GM12878 (cell line): Measurements from ENCODE around the gene PIGU. TPM values are rescaled to one million over a fixed set of nuclear protein-coding genes. Genes with fewer than 3 reads are reported as not detected.

Experiments
- ATAC-seq: fragments of 200-7000 bp; cut with Tn5 transposase; 3 replicates; pipeline ENCODE4 v1.9.1; 2020; ENCODE audit warnings: mild to moderate bottlenecking, moderate library complexity
- BruUV-seq: library from RNA; stranded (reverse); fragments of 400-500 nt; replicated peaks from 2 replicates; lab custom pipeline; 2021; lab: Mats Ljungman, UMichigan
- CTCF ChIA-PET: fragments of 300-600 bp; sonication (Branson Sonifier 250); formaldehyde crosslinking; extraction: SDS; loops from one replicate; lab custom pipeline; 2021; ENCODE audit warnings: inconsistent platforms; lab: Yijun Ruan, JAX
- POLR2A ChIA-PET: fragments of 350-600 bp; formaldehyde crosslinking; extraction: SDS; loops from one replicate; lab custom pipeline; 2021; ENCODE audit warnings: inconsistent platforms; lab: Charles Lee
- RAD21 ChIA-PET: fragments of 300-600 bp; sonication (Branson Sonifier 250); formaldehyde crosslinking; loops from one replicate; lab custom pipeline; 2023; ENCODE audit warnings: antibody characterized with exemption; ENCODE audit not compliant: unreplicated experiment; lab: Charles Lee
- SMC1A ChIA-PET: fragments of 300-600 bp; sonication (Branson Sonifier 250); formaldehyde crosslinking; loops from one replicate; lab custom pipeline; 2023; ENCODE audit not compliant: unreplicated experiment, uncharacterized antibody; lab: Charles Lee
- DNase-seq: peaks from one replicate; pipeline ENCODE4 v3.0.0-alpha.2; 2011; ENCODE audit warnings: low read depth, low spot score
- FAIRE-seq: peaks from 3 replicates; lab custom pipeline; 2011; peaks lifted over from hg19 to GRCh38; lab: Jason Lieb, UNC
- H2AFZ ChIP-seq: 2 replicates; pipeline ENCODE4 v1.6.0; 2011; ENCODE audit warnings: low read depth, low read length, control low read depth; ENCODE audit not compliant: control insufficient read depth
- H3K27ac ChIP-seq: 2 replicates; pipeline ENCODE4 v1.5.1; 2011; ENCODE audit warnings: control low read depth; ENCODE audit not compliant: control insufficient read depth, insufficient read depth
- H3K27me3 ChIP-seq, 2 experiments: replicated peaks in 1 of 2; 2 replicates each; pipeline versions ENCODE4 v1.6.0 to v1.6.1; 2011; ENCODE audit warnings: low read length in 1 of 2; ENCODE audit not compliant: control insufficient read depth in 2 of 2, insufficient read depth in 2 of 2
- H3K36me3 ChIP-seq, 2 experiments: 2 replicates each; pipeline ENCODE4 v1.5.1; 2011; ENCODE audit warnings: low read length in 1 of 2; ENCODE audit not compliant: control insufficient read depth in 2 of 2, insufficient read depth in 2 of 2
- H3K4me1 ChIP-seq: 2 replicates; pipeline ENCODE4 v1.6.1; 2011; ENCODE audit warnings: mild to moderate bottlenecking, low read length, moderate library complexity, mixed read lengths; ENCODE audit not compliant: control insufficient read depth, insufficient read depth
- H3K4me2 ChIP-seq: 2 replicates; pipeline ENCODE4 v1.6.0; 2011; ENCODE audit warnings: control low read depth; ENCODE audit not compliant: control insufficient read depth, insufficient read depth
- H3K4me3 ChIP-seq: fragments of 200-600 bp; sonication (generic); 2 replicates; pipeline ENCODE4 v1.5.1; 2016
- H3K79me2 ChIP-seq: 2 replicates; pipeline ENCODE4 v1.6.0; 2011; ENCODE audit warnings: low read length; ENCODE audit not compliant: control insufficient read depth, insufficient read depth
- H3K9ac ChIP-seq: 2 replicates; pipeline ENCODE4 v1.8.0; 2011; ENCODE audit warnings: low read length, control low read depth, mixed read lengths; ENCODE audit not compliant: control insufficient read depth, insufficient read depth
- H3K9me3 ChIP-seq: replicated peaks from 3 replicates; pipeline ENCODE4 v1.5.1; 2011; ENCODE audit warnings: mild to moderate bottlenecking, low read length; ENCODE audit not compliant: control insufficient read depth, insufficient read depth
- H4K20me1 ChIP-seq: 2 replicates; pipeline ENCODE4 v1.6.0; 2011; ENCODE audit not compliant: control insufficient read depth, insufficient read depth
- BCL11A ChIP-seq: IDR thresholded peaks from 2 replicates; pipeline ENCODE4 v1.6.1; 2011; ENCODE audit warnings: low read depth, low read length
- CTCF ChIP-seq, 3 experiments: IDR thresholded peaks in 2 of 3; conservative IDR thresholded peaks in 1 of 3; 2 replicates each; pipeline ENCODE4 v1.5.1; 2011; ENCODE audit warnings: low read depth in 3 of 3, low read length in 3 of 3, mild to moderate bottlenecking in 3 of 3, control low read depth in 2 of 3, moderate library complexity in 2 of 3, inconsistent platforms in 1 of 3, mixed read lengths in 1 of 3; ENCODE audit not compliant: control insufficient read depth in 2 of 3, insufficient read depth in 1 of 3; ENCODE audit errors: extremely low read depth in 1 of 3
- E2F8 ChIP-seq: fragments of 450-650 bp; IDR thresholded peaks from 2 replicates; pipeline ENCODE4 v1.6.1; 2018; ENCODE audit warnings: mild to moderate bottlenecking, low read depth, moderate library complexity; ENCODE audit not compliant: partially characterized antibody
- EGR1 ChIP-seq, 2 experiments: IDR thresholded peaks; 1 replicate in 1 of 2; 2 replicates in 1 of 2; pipeline ENCODE4 v1.6.1; 2011 to 2012; ENCODE audit warnings: low read depth in 2 of 2, low read length in 2 of 2, borderline replicate concordance in 1 of 2, mild to moderate bottlenecking in 1 of 2, moderate library complexity in 1 of 2
- KDM1A ChIP-seq: fragments of 200-600 bp; sonication (generic); IDR thresholded peaks from 2 replicates; pipeline ENCODE4 v1.6.1; 2016; ENCODE audit warnings: borderline replicate concordance
- MAX ChIP-seq: IDR thresholded peaks from 2 replicates; pipeline ENCODE4 v1.6.1; 2012; ENCODE audit warnings: low read depth, low read length, improper control_type of control experiment
- MTA2 ChIP-seq: fragments of 450-650 bp; IDR thresholded peaks from 2 replicates; pipeline ENCODE4 v1.6.1; 2016; ENCODE audit warnings: low read depth, mild to moderate bottlenecking, moderate library complexity
- POLR2A ChIP-seq: IDR thresholded peaks from 2 replicates; pipeline ENCODE4 v1.6.1; 2011; ENCODE audit warnings: low read depth, mild to moderate bottlenecking, low read length
- POLR2AphosphoS2 ChIP-seq: IDR thresholded peaks from 2 replicates; pipeline ENCODE4 v1.6.1; 2011; ENCODE audit warnings: low read depth, mild to moderate bottlenecking, low read length, improper control_type of control experiment, moderate library complexity
- RAD21 ChIP-seq: IDR thresholded peaks from 2 replicates; pipeline ENCODE4 v1.6.1; 2011; ENCODE audit warnings: mild to moderate bottlenecking, low read depth, low read length, moderate library complexity; ENCODE audit not compliant: insufficient read depth
- RBBP5 ChIP-seq: fragments of 200-600 bp; sonication (generic); conservative IDR thresholded peaks from 2 replicates; pipeline ENCODE4 v1.6.1; 2016
- SMC3 ChIP-seq: IDR thresholded peaks from 2 replicates; pipeline ENCODE4 v1.6.1; 2011; ENCODE audit warnings: low read length, improper control_type of control experiment, borderline replicate concordance
- SUZ12 ChIP-seq: fragments of 200-600 bp; sonication (generic); IDR thresholded peaks from one replicate; pipeline ENCODE4 v1.6.1; 2018; ENCODE audit warnings: antibody characterized with exemption, mild to moderate bottlenecking; ENCODE audit not compliant: unreplicated experiment
- TARDBP ChIP-seq: IDR thresholded peaks from 2 replicates; pipeline ENCODE4 v1.6.1; 2016; ENCODE audit warnings: borderline replicate concordance
- WGBS: methylation state at CpG from one replicate; pipeline ENCODE4 v1.1.6; 2016; ENCODE audit warnings: low lambda C conversion rate; ENCODE audit not compliant: insufficient replicate concordance, insufficient coverage; ENCODE audit errors: missing lambda C conversion rate; 5-methylcytosine and 5-hydroxymethylcytosine counted together
- in situ Hi-C: fragments of 300-500 bp; cut with MboI; formaldehyde crosslinking; loops from 9 replicates; pipeline ENCODE4 v1.14.3; 2018; ENCODE audit warnings: mixed read lengths
- intact Hi-C: fragments of 100-400 bp; cut with micrococcal nuclease; formaldehyde crosslinking; loops from one replicate; pipeline ENCODE4 v1.14.2; 2022; ENCODE audit not compliant: unreplicated experiment
- polyA plus RNA-seq, 11 experiments: library from polyadenylated mRNA; depleted of rRNA in 4 of 11; unstranded in 6 of 11; stranded (reverse) in 5 of 11; fragments of >200 nt; fragmentation: Nextera tagmentation in 4 of 11; fragmentation: Illumina TruSeq in 1 of 11; extraction: Ambion mirVana in 4 of 11; extraction: Trizol in 1 of 11; gene quantifications; 1 replicate in 1 of 11; 2 replicates in 10 of 11; pipeline versions ENCODE4 v1.2.1 to v1.2.3, GENCODE V29; 2011 to 2016; ENCODE audit warnings: inconsistent platforms in 2 of 11, missing spikeins in 2 of 11, low read depth in 1 of 11
- total RNA-seq, 4 experiments: library from RNA; depleted of rRNA in 3 of 4; stranded (reverse); fragments of >200 nt in 3 of 4; fragmentation: Illumina TruSeq in 1 of 4; extraction: Trizol in 1 of 4; gene quantifications; 2 replicates each; pipeline versions ENCODE4 v1.2.1 to v1.2.3, GENCODE V29; 2013 to 2021
- TF ChIP-seq, protein P1 (sequence below): IDR thresholded peaks from 2 replicates; pipeline ENCODE4 v1.6.1; 2011; ENCODE audit warnings: borderline replicate concordance, low read depth, mild to moderate bottlenecking, moderate library complexity, low read length; ENCODE audit not compliant: insufficient read depth, poor library complexity, severe bottlenecking

PIGU gene
- total and polyA plus RNA-seq, 10 of the 15 experiments (the other 5 are each of a cell fraction or from before 2014, with no cell fraction given), result 4.1 to 88.2 (median 25.0) TPM

GRCh38 chr20:34536798-34537394, 140.0 kb downstream of the PIGU start:
- H3K27ac ChIP-seq, result no peak overlapping the region
- H4K20me1 ChIP-seq, result no peaks in the 10 kb centered on the region
- FAIRE-seq, result no peak
- no peaks in the 10 kb centered on the region for H3K79me2 ChIP-seq
- peak; percentile 60 for ATAC-seq
- intact Hi-C loops, result loop anchor here (5.0 kb wide), 1 partner anchor 230 kb away; no protein-coding TSS in a partner anchor
- peaks cover 4% of the 10 kb centered on the region; the same call in 1 of the 2 replicates for H3K4me1 ChIP-seq
- DNase-seq, result no peak
- H3K9me3 ChIP-seq, result no peaks in the 10 kb centered on the region
- POLR2A ChIA-PET, result interaction anchor here (1.1 kb wide), 1 partner anchor 233 kb away, joined by 3 read pairs; no protein-coding TSS in a partner anchor
- WGBS, result 99% methylated on average over 10 of the region's 10 CpGs
- BruUV-seq, result no TSS peak
- CTCF ChIA-PET, result interaction anchor here (1.0 to 5.7 kb wide), 3 partner anchors 44 to 232 kb away, joined by 3 to 68 read pairs (median 11); no protein-coding TSS in a partner anchor
- no peak for TF ChIP-seq MAX
- TF ChIP-seq POLR2A, result peak; percentile 47; the same call in 1 of the 2 replicates
- TF ChIP-seq POLR2AphosphoS2, result no peak
- TF ChIP-seq BCL11A, result no peak
- no peak for TF ChIP-seq SUZ12
- TF ChIP-seq, protein P1, sequence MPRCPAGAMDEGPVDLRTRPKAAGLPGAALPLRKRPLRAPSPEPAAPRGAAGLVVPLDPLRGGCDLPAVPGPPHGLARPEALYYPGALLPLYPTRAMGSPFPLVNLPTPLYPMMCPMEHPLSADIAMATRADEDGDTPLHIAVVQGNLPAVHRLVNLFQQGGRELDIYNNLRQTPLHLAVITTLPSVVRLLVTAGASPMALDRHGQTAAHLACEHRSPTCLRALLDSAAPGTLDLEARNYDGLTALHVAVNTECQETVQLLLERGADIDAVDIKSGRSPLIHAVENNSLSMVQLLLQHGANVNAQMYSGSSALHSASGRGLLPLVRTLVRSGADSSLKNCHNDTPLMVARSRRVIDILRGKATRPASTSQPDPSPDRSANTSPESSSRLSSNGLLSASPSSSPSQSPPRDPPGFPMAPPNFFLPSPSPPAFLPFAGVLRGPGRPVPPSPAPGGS, result no peak
- peak; percentile 31 to 50 (median 35); a peak in 4 of 6 replicates for TF ChIP-seq CTCF (IDR thresholded peaks at IDR 0.05 in 2 of 3, conservative IDR thresholded peaks at IDR 0.05 in 1 of 3; ENCODE audit: control insufficient read depth in 2 of 3, extremely low read depth in 1 of 3, insufficient read depth in 1 of 3, low read depth in 3 of 3, low read length in 3 of 3)
- no peak for TF ChIP-seq E2F8
- TF ChIP-seq RAD21, result peak; percentile 57
- TF ChIP-seq EGR1 (IDR thresholded peaks at IDR 0.05; ENCODE audit: borderline replicate concordance in 1 of 2, low read depth in 2 of 2, low read length in 2 of 2), result 0 out of 3 replicates have a peak, but pooled peaks of 1 of the 2 experiments have one; percentile 5
- TF ChIP-seq SMC3, result peak; percentile 34; the same call in 1 of the 2 replicates
- no peak for TF ChIP-seq TARDBP
- no peak for TF ChIP-seq RBBP5
- no peak for TF ChIP-seq MTA2
- TF ChIP-seq KDM1A, result no peak
- H3K36me3 ChIP-seq, result peaks cover 22 to 31% of the 10 kb centered on the region in 2 experiments
- in situ Hi-C loops, result loop anchor here (5.0 kb wide), 1 partner anchor 230 kb away; no protein-coding TSS in a partner anchor
- SMC1A ChIA-PET, result interaction anchor here (0.9 to 5.7 kb wide), 2 partner anchors 170 to 233 kb away, joined by 3 to 50 read pairs; partner anchors contain the start of gene TP53INP2
- H2AFZ ChIP-seq, result no peak overlapping the region
- H3K4me2 ChIP-seq, result no peak overlapping the region
- H3K4me3 ChIP-seq, result no peak overlapping the region
- H3K27me3 ChIP-seq, result no peaks in the 10 kb centered on the region
- H3K9ac ChIP-seq, result no peak overlapping the region
- RAD21 ChIA-PET, result interaction anchor here (0.6 to 5.7 kb wide), 3 partner anchors 224 to 260 kb away, joined by 3 to 35 read pairs (median 21); no protein-coding TSS in a partner anchor
